Ascending aorta (tissue), 2 donors: ENCODE data around the gene LEPROT. TPM values are rescaled to one million over a fixed set of nuclear protein-coding genes. Genes with fewer than 3 reads are reported as not detected.

Source experiments
- DNase-seq, 2 donors: peaks; one replicate each; pipeline ENCODE4 v3.0.0-alpha.2; 2019; ENCODE audit warnings: low spot score in 2 of 2
- H3K27ac ChIP-seq, 2 donors: fragments of 200-600 bp; sonication (generic); one replicate each; pipeline ENCODE4 v1.5.1; 2016 to 2017; ENCODE audit warnings: mild to moderate bottlenecking in 1 of 2
- H3K27me3 ChIP-seq: fragments of 200-600 bp; sonication (generic); one replicate; pipeline ENCODE4 v1.5.1; 2017
- H3K36me3 ChIP-seq, 2 donors: fragments of 200-600 bp; sonication (generic); one replicate each; pipeline ENCODE4 v1.5.1; 2016
- H3K4me1 ChIP-seq, 2 donors: fragments of 200-600 bp; sonication (generic); one replicate each; pipeline ENCODE4 v1.5.1; 2016 to 2017; ENCODE audit warnings: mild to moderate bottlenecking in 1 of 2
- H3K4me3 ChIP-seq, 2 donors: fragments of 200-600 bp; sonication (generic); one replicate each; pipeline ENCODE4 v1.5.1; 2016 to 2017; ENCODE audit warnings: mild to moderate bottlenecking in 1 of 2
- H3K9me3 ChIP-seq, 2 donors: fragments of 200-600 bp; sonication (generic); one replicate each; pipeline ENCODE4 v1.5.1; 2016
- intact Hi-C: fragments of 100-400 bp; cut with DNase I; formaldehyde crosslinking; loops from one replicate; pipeline ENCODE4 v1.15.1; 2023
- total RNA-seq: library from RNA; depleted of rRNA; stranded (reverse); fragments of >200 nt; gene quantifications from one replicate; pipeline ENCODE4 v1.1.0, GENCODE V29; 2016
- TF ChIP-seq, protein P1 (sequence below), 3 experiments: fragments of 200-600 bp in 2 of 3; fragments of 450-650 bp in 1 of 3; sonication (generic) in 2 of 3; IDR thresholded peaks; one replicate each; pipeline ENCODE4 v1.5.1; 2016 to 2019; ENCODE audit warnings: antibody characterized with exemption in 3 of 3, mild to moderate bottlenecking in 1 of 3, moderate library complexity in 1 of 3

Gene LEPROT
- total RNA-seq, 1 donor from 2014 or later, result 312 TPM

DNA sequence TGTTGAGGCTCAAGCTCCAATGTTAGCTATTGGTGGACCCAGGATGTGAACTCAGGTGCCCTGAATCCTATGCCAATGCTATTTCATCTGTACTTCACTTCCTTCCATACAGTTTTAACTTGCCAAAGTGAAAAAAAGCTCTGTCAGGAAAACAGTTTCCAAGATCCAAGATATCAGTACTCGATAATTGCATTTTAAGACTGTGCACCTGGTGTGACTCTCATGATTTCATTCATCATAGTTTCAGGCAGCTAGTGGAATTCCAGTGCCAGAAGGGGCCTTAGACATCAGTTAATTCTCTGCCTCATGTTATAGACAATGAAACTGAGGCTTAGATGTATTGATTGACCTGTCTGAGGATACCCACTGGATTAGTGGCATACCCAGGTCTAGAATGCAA, 26.5 kb upstream of the LEPROT start:
- intact Hi-C loops, result no loop called here
- Histone ChIP-seq H3K27ac (no peak overlapping the region), H3K27me3 (no peaks in the 10 kb centered on the region), H3K9me3 (no peaks in the 10 kb centered on the region), H3K4me3 (no peak overlapping the region), H3K4me1 (no peaks in the 10 kb centered on the region), H3K36me3 (peaks cover 3 to 5% of the 10 kb centered on the region in 2 donors)
- TF ChIP-seq, protein P1, sequence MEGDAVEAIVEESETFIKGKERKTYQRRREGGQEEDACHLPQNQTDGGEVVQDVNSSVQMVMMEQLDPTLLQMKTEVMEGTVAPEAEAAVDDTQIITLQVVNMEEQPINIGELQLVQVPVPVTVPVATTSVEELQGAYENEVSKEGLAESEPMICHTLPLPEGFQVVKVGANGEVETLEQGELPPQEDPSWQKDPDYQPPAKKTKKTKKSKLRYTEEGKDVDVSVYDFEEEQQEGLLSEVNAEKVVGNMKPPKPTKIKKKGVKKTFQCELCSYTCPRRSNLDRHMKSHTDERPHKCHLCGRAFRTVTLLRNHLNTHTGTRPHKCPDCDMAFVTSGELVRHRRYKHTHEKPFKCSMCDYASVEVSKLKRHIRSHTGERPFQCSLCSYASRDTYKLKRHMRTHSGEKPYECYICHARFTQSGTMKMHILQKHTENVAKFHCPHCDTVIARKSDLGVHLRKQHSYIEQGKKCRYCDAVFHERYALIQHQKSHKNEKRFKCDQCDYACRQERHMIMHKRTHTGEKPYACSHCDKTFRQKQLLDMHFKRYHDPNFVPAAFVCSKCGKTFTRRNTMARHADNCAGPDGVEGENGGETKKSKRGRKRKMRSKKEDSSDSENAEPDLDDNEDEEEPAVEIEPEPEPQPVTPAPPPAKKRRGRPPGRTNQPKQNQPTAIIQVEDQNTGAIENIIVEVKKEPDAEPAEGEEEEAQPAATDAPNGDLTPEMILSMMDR (IDR thresholded peaks at IDR 0.05), result no peak
- DNase-seq, result no peak

DNA sequence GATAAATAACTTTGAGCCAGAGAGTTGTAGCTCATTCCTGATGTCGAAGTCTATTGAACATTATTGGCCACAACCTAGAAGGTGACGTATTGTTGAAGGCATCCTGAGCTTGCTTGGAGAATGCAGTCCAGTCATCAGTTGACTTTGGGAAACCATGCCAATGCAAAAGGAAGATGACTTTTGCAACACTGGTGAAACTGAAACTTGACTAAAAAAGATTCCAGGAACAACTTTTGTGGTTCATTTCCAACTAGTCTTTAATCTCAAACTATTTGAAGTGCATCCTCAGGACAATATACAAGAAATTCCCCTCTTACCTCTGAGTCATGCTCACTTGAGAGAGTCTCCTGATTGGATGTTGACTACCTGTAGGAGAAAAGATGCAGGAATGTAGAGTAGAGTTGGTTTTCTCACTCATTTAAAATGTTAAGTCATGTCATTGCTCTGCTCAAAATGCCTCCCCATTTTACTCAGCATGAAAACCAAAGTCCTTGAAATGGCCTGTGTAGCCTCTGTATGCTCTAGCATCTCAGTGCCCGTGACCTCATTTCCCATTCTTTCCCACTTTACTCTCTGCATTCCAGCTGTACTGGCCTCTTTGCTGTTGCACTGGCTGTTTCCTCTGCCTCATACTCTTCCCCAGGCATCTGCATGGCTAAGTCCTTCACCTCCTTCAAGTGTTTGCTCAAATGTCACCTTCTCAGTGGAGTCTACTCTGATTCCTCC, 24.4 kb upstream of the LEPROT start:
- no peak overlapping the region for H3K4me3 ChIP-seq
- DNase-seq, result no peak
- no peaks in the 10 kb centered on the region for H3K4me1 ChIP-seq
- intact Hi-C loops, result no loop called here
- H3K9me3 ChIP-seq, result no peaks in the 10 kb centered on the region
- TF ChIP-seq, protein P1 (IDR thresholded peaks at IDR 0.05), result no peak
- peaks cover 0 to 5% of the 10 kb centered on the region in 2 donors for H3K36me3 ChIP-seq
- H3K27me3 ChIP-seq, result no peaks in the 10 kb centered on the region
- no peak overlapping the region for H3K27ac ChIP-seq

DNA sequence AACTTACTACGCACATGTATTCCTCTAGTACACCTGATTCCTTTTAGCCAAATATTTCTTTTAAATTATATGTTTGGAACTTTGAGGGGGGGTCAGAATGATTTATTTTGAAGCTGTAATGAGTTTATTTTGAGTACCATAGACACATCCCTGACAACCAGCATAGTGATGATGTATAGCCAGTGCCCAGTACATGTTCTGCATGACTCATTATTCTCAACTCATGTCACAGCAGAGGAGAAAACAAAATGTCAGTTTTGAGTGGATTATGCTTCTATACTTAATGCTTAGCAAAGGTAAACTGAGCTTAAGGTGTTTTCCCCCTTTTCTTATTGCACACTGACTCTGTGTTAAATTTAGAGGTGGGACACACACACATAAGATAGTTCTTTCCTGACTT, 22.4 kb upstream of the LEPROT start:
- H3K27me3 ChIP-seq, result no peaks in the 10 kb centered on the region
- DNase-seq, result no peak
- no peak overlapping the region for H3K27ac ChIP-seq
- no peaks in the 10 kb centered on the region for H3K9me3 ChIP-seq
- H3K36me3 ChIP-seq, result peaks cover 4 to 5% of the 10 kb centered on the region in 2 donors
- TF ChIP-seq, protein P1 (IDR thresholded peaks at IDR 0.05), result no peak
- H3K4me3 ChIP-seq, result no peak overlapping the region
- intact Hi-C loops, result no loop called here
- H3K4me1 ChIP-seq, result no peaks in the 10 kb centered on the region

DNA sequence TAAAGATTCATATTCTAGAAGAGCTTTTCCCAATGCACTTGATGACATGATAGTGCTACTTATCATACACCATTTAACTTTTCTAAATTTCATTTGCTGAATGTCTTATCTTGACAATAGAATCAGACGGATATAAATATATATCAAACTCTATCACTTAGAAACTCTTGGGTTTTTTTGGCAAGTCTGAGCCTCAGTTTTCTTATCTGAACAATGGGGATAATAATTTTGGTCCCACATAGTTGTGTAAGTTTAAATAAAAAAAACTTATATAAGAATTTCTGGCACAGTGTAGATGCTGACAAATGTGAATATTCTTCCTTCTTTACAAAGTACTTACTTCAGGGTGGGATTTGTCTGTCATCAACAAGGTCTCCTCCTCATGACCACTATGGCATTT, 21.5 kb upstream of the LEPROT start:
- TF ChIP-seq, protein P1 (IDR thresholded peaks at IDR 0.05), result no peak
- no peak overlapping the region for H3K27ac ChIP-seq
- H3K27me3 ChIP-seq, result no peaks in the 10 kb centered on the region
- DNase-seq, result no peak
- H3K4me3 ChIP-seq, result no peak overlapping the region
- peaks cover 4 to 5% of the 10 kb centered on the region in 2 donors for H3K36me3 ChIP-seq
- H3K9me3 ChIP-seq, result no peaks in the 10 kb centered on the region
- H3K4me1 ChIP-seq, result no peaks in the 10 kb centered on the region
- intact Hi-C loops, result no loop called here

DNA sequence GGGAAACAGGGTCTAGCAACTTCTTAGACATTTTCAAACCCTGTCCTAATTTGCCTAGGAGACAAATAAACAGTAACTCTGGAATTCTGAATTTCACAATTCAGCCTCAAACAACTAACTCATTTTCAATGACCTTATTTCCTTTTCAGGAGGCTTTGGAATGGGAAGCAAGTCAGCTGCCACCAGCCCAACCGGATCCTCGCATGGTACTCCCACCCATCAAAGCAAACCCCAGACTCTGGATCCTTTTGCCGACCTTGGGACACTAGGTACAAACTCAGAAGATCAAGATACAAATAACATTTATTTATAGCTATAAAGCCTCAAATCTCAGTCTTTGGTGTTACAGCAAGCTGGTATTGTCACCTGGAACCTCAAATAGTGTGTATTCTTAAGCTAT, 18.9 kb upstream of the LEPROT start:
- intact Hi-C loops, result no loop called here
- H3K4me3 ChIP-seq, result no peak overlapping the region
- no peak for DNase-seq
- H3K36me3 ChIP-seq, result peaks cover 0 to 4% of the 10 kb centered on the region in 2 donors
- no peaks in the 10 kb centered on the region for H3K4me1 ChIP-seq
- H3K27ac ChIP-seq, result no peak overlapping the region
- TF ChIP-seq, protein P1 (IDR thresholded peaks at IDR 0.05), result no peak
- no peaks in the 10 kb centered on the region for H3K9me3 ChIP-seq
- no peaks in the 10 kb centered on the region for H3K27me3 ChIP-seq
